BE2C (cell line): ENCODE results near the gene UNC79.

Experiments used
- DNase-seq: peaks from one replicate; pipeline ENCODE4 v3.0.0-alpha.2; 2020
- H3K27me3 ChIP-seq: fragments of 250-450 bp; sonication (Bioruptor Pico); 2 replicates; pipeline ENCODE4 v1.5.1; 2020; ENCODE audit warnings: mild to moderate bottlenecking
- H3K36me3 ChIP-seq: fragments of 250-450 bp; sonication (Bioruptor Pico); 2 replicates; pipeline ENCODE4 v1.5.1; 2020; ENCODE audit warnings: mild to moderate bottlenecking
- H3K4me1 ChIP-seq: fragments of 250-450 bp; sonication (Bioruptor Pico); 2 replicates; pipeline ENCODE4 v1.5.1; 2020
- H3K4me3 ChIP-seq: 2 replicates; pipeline ENCODE4 v1.5.1; 2011; ENCODE audit warnings: low read depth, low read length
- H3K9me3 ChIP-seq: fragments of 250-450 bp; sonication (Bioruptor Pico); 2 replicates; pipeline ENCODE4 v1.5.1; 2020
- TF ChIP-seq, protein P1 (sequence below): IDR thresholded peaks from 2 replicates; pipeline ENCODE4 v1.5.1; 2012; ENCODE audit warnings: mild to moderate bottlenecking, low read depth, low read length

The UNC79 gene

DNA sequence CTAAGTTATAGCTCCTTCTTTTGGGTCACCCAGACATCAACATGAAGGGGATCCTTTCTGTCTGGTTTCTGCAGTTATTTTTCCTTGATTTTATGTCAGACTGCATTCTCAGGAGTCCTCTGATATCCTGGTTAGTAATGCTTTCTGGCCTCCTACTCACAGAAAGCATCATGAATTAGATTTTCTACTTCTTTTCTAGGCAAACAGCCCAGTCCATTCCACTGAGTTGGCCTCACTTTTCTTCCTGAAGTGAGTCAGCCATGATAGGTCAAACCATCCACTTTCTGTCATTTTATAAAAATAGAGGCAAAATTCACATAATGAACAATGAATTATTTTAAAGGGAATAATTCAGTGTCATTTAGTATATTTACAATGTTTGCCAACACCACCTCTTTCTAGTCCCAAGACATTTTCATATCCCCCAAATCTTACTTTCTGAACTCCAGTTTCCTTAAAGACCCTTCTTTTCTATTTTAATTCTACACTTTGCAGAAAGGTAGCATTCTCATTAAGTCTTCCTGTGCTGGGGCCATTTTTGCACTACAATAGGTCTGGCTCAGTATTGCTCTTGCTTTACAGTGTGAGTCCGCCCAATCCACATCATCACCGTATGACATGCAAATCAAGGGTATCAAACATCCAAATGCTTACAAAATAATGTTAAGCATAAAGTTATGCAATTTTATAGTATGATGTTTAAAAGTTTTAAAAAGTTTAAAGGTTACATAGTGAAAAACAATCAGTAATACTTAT lies 95.1 kb downstream of the UNC79 start:
- no peaks in the 10 kb centered on the region for H3K27me3 ChIP-seq
- H3K9me3 ChIP-seq = no peaks in the 10 kb centered on the region
- TF ChIP-seq, protein P1, sequence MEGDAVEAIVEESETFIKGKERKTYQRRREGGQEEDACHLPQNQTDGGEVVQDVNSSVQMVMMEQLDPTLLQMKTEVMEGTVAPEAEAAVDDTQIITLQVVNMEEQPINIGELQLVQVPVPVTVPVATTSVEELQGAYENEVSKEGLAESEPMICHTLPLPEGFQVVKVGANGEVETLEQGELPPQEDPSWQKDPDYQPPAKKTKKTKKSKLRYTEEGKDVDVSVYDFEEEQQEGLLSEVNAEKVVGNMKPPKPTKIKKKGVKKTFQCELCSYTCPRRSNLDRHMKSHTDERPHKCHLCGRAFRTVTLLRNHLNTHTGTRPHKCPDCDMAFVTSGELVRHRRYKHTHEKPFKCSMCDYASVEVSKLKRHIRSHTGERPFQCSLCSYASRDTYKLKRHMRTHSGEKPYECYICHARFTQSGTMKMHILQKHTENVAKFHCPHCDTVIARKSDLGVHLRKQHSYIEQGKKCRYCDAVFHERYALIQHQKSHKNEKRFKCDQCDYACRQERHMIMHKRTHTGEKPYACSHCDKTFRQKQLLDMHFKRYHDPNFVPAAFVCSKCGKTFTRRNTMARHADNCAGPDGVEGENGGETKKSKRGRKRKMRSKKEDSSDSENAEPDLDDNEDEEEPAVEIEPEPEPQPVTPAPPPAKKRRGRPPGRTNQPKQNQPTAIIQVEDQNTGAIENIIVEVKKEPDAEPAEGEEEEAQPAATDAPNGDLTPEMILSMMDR = no peak
- peaks cover 2% of the 10 kb centered on the region; the same call in 1 of the 2 replicates for H3K36me3 ChIP-seq
- H3K4me3 ChIP-seq = no peak overlapping the region
- DNase-seq = no peak
- H3K4me1 ChIP-seq = peaks cover 4% of the 10 kb centered on the region

DNA sequence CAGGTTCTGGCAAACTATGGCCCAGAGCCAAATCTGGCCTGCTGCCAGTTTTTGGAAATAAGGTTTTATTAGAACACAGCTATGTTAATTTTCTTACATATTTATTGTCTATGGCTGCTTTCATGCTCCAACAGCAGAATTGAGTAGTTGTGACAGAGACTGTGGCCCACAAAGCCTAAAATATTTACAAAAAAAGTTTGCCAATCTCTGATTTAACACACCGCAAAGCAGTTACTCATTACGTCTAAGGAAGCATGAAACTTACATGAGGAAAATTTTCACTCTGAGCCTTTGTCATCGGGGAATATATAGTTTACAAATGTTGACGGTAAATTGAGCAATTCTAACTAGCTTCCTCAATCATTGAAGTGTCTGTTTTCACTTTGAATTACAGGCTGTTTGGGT lies 96.5 kb downstream of the UNC79 start:
- Histone ChIP-seq H3K27me3 (no peaks in the 10 kb centered on the region), H3K36me3 (no peaks in the 10 kb centered on the region; the same call in 1 of the 2 replicates), H3K9me3 (no peaks in the 10 kb centered on the region), H3K4me1 (peaks cover 4% of the 10 kb centered on the region), H3K4me3 (no peak overlapping the region)
- TF ChIP-seq, protein P1 = no peak
- peak; percentile 43 for DNase-seq

DNA sequence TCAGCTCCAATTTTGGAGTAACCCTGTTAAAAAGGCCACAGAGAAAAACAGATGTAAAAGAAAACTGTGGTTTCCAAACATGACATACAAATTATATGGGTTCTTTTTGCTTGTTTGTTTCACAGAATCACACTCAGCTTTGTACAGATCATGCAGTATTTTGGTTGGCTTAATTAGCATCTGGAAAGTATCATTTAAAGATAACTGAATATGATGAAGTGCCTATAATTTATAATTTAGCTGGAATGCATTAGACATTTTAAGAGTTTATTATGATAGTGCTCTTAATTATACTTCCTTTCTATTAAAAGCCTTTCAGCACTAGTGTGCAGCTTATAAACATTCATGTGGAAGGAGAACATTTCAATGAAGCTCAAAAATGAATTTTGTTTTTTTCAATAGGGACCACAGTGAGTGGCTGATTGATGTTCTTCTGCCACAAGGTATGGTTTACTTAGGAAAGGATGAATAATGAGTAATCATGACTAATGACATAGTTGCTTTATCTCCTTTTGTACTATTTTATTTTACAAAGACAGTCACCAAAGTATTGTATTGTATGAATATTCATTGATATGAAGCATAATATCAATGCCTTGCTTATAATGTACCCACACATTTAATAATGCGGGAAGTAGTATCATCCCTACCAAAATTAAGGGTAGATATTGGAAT lies 98.3 kb downstream of the UNC79 start:
- Histone ChIP-seq H3K9me3 (no peaks in the 10 kb centered on the region), H3K4me3 (no peak overlapping the region), H3K36me3 (no peaks in the 10 kb centered on the region; the same call in 1 of the 2 replicates), H3K4me1 (peaks cover 4% of the 10 kb centered on the region), H3K27me3 (no peaks in the 10 kb centered on the region)
- DNase-seq = no peak
- TF ChIP-seq, protein P1 = no peak

DNA sequence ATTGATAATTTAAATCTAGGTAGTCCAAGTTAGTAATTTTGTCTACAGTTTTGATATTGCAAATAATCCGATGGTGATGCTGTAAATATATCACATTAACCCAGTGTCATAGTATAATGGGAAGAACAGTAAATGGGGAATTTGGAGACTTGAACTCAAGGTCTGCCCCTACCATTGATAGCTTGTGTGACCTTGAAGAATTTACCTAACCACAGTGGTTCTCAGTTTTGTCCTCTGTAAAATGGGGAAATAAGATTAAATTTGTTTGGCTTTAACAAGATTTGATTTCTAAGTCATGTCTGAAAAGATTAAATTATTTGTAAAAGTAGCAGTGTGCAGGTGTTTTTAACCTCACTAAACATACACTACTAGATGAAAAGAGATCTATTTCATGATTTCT lies 100.9 kb downstream of the UNC79 start:
- no peak for DNase-seq
- TF ChIP-seq, protein P1 = no peak
- no peaks in the 10 kb centered on the region for H3K27me3 ChIP-seq

DNA sequence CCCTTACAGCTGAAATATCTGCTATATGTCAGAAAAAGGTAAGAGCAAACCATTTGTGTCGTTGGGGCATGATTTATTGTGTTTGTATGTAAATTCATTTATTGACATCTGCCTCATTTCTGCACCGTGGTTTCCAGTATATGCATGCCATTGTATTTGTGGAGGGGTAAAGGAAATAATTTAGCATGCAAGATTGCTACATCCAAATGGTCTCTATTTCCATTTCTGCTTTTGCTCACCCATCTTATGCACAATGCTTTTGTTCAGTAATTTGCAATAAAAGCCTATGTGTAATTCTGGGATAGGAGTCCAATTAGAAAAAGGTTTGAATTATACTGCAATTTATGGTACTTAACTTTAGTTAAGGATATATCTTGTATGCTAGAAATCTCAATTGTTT lies 101.8 kb downstream of the UNC79 start:
- no peaks in the 10 kb centered on the region for H3K27me3 ChIP-seq
- no peaks in the 10 kb centered on the region for H3K9me3 ChIP-seq
- no peaks in the 10 kb centered on the region; the same call in 1 of the 2 replicates for H3K4me1 ChIP-seq
- H3K4me3 ChIP-seq = no peak overlapping the region
- H3K36me3 ChIP-seq = no peaks in the 10 kb centered on the region; the same call in 1 of the 2 replicates
- no peak for DNase-seq
- TF ChIP-seq, protein P1 = no peak

More for the DNA sequence above, 100.9 kb downstream of the UNC79 start:
- Histone ChIP-seq H3K9me3 (no peaks in the 10 kb centered on the region), H3K4me3 (no peak overlapping the region), H3K36me3 (no peaks in the 10 kb centered on the region; the same call in 1 of the 2 replicates), H3K4me1 (peaks cover 4% of the 10 kb centered on the region)

DNA sequence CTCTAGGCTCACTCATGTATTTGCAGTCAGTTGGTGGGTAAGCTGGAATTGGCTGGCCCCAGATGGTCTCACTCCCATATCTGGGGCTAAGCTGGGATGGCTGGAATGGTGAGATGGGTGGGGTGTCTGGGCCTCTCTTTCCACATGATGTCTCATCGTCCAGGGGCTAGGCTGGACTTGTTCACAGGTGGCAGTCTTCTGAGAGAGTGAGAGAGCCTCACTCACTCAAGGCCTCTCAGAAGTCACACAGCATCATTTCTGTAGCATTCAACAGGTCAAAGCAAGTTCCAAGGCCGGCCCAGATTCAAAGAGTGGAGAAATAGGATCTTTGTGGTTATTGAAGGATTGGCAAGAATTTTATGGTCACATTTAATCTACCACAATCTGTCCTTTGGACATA lies 102.7 kb downstream of the UNC79 start:
- no peak overlapping the region for H3K4me3 ChIP-seq
- H3K4me1 ChIP-seq = no peaks in the 10 kb centered on the region; the same call in 1 of the 2 replicates
- no peak for DNase-seq
- no peaks in the 10 kb centered on the region for H3K27me3 ChIP-seq
- TF ChIP-seq, protein P1 = no peak
- no peaks in the 10 kb centered on the region; the same call in 1 of the 2 replicates for H3K36me3 ChIP-seq
- H3K9me3 ChIP-seq = no peaks in the 10 kb centered on the region
